ENCODE measurements around the gene SAMD11.

SAMD11 gene

GRCh38 chr1:933603-933940 lies 9.8 kb downstream of the SAMD11 start:
- DNase-seq (ENCODE audit: insufficient read length, low spot score) (peak; percentile 71), FAIRE-seq (no peak)
- no peak for TF ChIP-seq CTCF (IDR thresholded peaks at IDR 0.05; ENCODE audit: insufficient read depth, missing control alignments)

- DNase-seq (ENCODE audit: insufficient read length, low spot score): no peak
- no peak for TF ChIP-seq CTCF (IDR thresholded peaks at IDR 0.05; ENCODE audit: insufficient read depth, missing control alignments)
- no peak for FAIRE-seq
Observed at GRCh38 chr1:934991-935750, 11.4 kb downstream of the SAMD11 start.

- DNase-seq (ENCODE audit: insufficient read length, low spot score) (no peak), FAIRE-seq (no peak)
Observed at GRCh38 chr1:935751-936231, 12.1 kb downstream of the SAMD11 start.

GRCh38 chr1:936348-937264 lies 12.9 kb downstream of the SAMD11 start:
- no peak for FAIRE-seq
- no peak for TF ChIP-seq CTCF (IDR thresholded peaks at IDR 0.05; ENCODE audit: insufficient read depth, missing control alignments)
- no peak for DNase-seq (ENCODE audit: insufficient read length, low spot score)

More at GRCh38 chr1:935751-936231, 12.1 kb downstream of the SAMD11 start:
- TF ChIP-seq CTCF (IDR thresholded peaks at IDR 0.05; ENCODE audit: insufficient read depth, missing control alignments): no peak

- FAIRE-seq: no peak
- TF ChIP-seq CTCF (IDR thresholded peaks at IDR 0.05; ENCODE audit: insufficient read depth, missing control alignments): no peak
- no peak for DNase-seq (ENCODE audit: insufficient read length, low spot score)
Observed at GRCh38 chr1:937521-937920, 13.8 kb downstream of the SAMD11 start.

- peak; percentile 34 for TF ChIP-seq CTCF (IDR thresholded peaks at IDR 0.05; ENCODE audit: insufficient read depth, missing control alignments)
- DNase-seq (ENCODE audit: insufficient read length, low spot score) (no peak), FAIRE-seq (no peak)
Observed at GRCh38 chr1:938088-938683, 14.5 kb downstream of the SAMD11 start.

All from D721Med (cell line).